Measurements from ENCODE around the gene SMYD3.

Gene SMYD3

GRCh38 chr1:246308533-246309075 is 198.5 kb downstream of the SMYD3 start:
- DNase-seq (ENCODE audit: low read depth in 2 of 2) = no peak

GRCh38 chr1:246306415-246307037 is 200.6 kb downstream of the SMYD3 start:
- DNase-seq (ENCODE audit: low read depth in 2 of 2) = no peak

- no peak for DNase-seq (ENCODE audit: low read depth in 2 of 2)
Observed at GRCh38 chr1:246304484-246305259, 202.4 kb downstream of the SMYD3 start.

- no peak for DNase-seq (ENCODE audit: low read depth in 2 of 2)
Observed at GRCh38 chr1:246302711-246303317, 204.3 kb downstream of the SMYD3 start.

GRCh38 chr1:246302251-246302625 is 204.8 kb downstream of the SMYD3 start:
- no peak for DNase-seq (ENCODE audit: low read depth in 2 of 2)

GRCh38 chr1:246301553-246302250 is 205.4 kb downstream of the SMYD3 start:
- DNase-seq (ENCODE audit: low read depth in 2 of 2) = no peak

GRCh38 chr1:246300626-246301549 is 206.2 kb downstream of the SMYD3 start:
- no peak for DNase-seq (ENCODE audit: low read depth in 2 of 2)

GRCh38 chr1:246297279-246298265 is 209.5 kb downstream of the SMYD3 start:
- no peak for DNase-seq (ENCODE audit: low read depth in 2 of 2)

GRCh38 chr1:246295968-246296367 is 211.1 kb downstream of the SMYD3 start:
- no peak for DNase-seq (ENCODE audit: low read depth in 2 of 2)

GRCh38 chr1:246295340-246295739 is 211.7 kb downstream of the SMYD3 start:
- no peak for DNase-seq (ENCODE audit: low read depth in 2 of 2)

GRCh38 chr1:246294263-246294662 is 212.8 kb downstream of the SMYD3 start:
- no peak for DNase-seq (ENCODE audit: low read depth in 2 of 2)

- DNase-seq (ENCODE audit: low read depth in 2 of 2) = no peak
Observed at GRCh38 chr1:246293366-246294121, 213.5 kb downstream of the SMYD3 start.

- DNase-seq (ENCODE audit: low read depth in 2 of 2) = no peak
Observed at GRCh38 chr1:246292571-246292970, 214.5 kb downstream of the SMYD3 start.

- DNase-seq (ENCODE audit: low read depth in 2 of 2) = no peak
Observed at GRCh38 chr1:246291127-246291526, 216.0 kb downstream of the SMYD3 start.

- no peak for DNase-seq (ENCODE audit: low read depth in 2 of 2)
Observed at GRCh38 chr1:246283771-246284410, 223.2 kb downstream of the SMYD3 start.

GRCh38 chr1:246281639-246282038 is 225.4 kb downstream of the SMYD3 start:
- no peak for DNase-seq (ENCODE audit: low read depth in 2 of 2)

GRCh38 chr1:246281195-246281594 is 225.9 kb downstream of the SMYD3 start:
- no peak for DNase-seq (ENCODE audit: low read depth in 2 of 2)

GRCh38 chr1:246280551-246280950 is 226.5 kb downstream of the SMYD3 start:
- DNase-seq (ENCODE audit: low read depth in 2 of 2) = no peak

GRCh38 chr1:246279402-246279801 is 227.7 kb downstream of the SMYD3 start:
- DNase-seq (ENCODE audit: low read depth in 2 of 2) = no peak
